ENCODE data around the gene CEP70. TPM values are rescaled to one million over a fixed set of nuclear protein-coding genes. Genes with fewer than 3 reads are reported as not detected.

CEP70 gene, protein sequence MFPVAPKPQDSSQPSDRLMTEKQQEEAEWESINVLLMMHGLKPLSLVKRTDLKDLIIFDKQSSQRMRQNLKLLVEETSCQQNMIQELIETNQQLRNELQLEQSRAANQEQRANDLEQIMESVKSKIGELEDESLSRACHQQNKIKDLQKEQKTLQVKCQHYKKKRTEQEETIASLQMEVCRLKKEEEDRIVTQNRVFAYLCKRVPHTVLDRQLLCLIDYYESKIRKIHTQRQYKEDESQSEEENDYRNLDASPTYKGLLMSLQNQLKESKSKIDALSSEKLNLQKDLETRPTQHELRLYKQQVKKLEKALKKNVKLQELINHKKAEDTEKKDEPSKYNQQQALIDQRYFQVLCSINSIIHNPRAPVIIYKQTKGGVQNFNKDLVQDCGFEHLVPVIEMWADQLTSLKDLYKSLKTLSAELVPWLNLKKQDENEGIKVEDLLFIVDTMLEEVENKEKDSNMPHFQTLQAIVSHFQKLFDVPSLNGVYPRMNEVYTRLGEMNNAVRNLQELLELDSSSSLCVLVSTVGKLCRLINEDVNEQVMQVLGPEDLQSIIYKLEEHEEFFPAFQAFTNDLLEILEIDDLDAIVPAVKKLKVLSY
- 85.6 TPM for total RNA-seq

DNA sequence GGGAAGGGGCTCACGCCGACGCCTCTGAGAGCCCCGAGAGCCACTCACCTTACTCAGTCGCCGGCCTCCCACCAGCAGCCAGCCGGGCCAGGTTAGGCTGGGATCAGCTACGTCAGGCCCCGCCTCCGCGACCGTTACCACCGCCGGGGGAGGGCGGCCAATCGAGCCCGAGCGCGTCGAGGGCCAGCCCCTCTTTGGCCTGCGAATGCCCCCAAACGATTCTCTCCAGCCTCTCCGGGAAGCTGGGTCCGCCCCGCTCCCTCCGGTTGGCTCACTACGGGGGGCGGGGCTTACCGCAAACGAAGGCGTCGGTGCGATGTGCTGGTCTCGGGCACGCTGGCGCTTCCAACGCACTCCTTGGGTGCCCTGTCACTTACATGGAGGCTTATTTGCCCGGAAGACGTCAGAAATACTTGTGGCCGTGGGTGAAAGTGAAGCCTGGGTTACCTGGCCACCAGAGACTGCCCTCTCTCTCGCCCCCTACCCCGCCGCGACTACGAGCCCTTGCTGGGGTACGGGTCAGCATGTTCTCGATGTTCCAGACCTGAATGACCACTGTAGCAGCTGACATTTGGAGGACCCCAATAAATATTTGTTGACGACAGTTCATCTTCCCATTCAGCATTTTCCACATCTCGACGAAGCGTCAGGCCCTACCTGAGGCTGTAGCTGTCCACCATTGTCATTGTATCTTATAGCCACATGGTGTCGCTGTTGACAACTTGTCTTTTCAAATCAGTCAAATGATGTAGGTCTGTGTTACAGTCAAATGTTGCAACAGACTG is at the start of gene CEP70:
CEP70 (minus strand) TSS at position 111 of the 785 bp plus-strand sequence. CDS start 21,333 bp downstream, outside the sequence.

DNA sequence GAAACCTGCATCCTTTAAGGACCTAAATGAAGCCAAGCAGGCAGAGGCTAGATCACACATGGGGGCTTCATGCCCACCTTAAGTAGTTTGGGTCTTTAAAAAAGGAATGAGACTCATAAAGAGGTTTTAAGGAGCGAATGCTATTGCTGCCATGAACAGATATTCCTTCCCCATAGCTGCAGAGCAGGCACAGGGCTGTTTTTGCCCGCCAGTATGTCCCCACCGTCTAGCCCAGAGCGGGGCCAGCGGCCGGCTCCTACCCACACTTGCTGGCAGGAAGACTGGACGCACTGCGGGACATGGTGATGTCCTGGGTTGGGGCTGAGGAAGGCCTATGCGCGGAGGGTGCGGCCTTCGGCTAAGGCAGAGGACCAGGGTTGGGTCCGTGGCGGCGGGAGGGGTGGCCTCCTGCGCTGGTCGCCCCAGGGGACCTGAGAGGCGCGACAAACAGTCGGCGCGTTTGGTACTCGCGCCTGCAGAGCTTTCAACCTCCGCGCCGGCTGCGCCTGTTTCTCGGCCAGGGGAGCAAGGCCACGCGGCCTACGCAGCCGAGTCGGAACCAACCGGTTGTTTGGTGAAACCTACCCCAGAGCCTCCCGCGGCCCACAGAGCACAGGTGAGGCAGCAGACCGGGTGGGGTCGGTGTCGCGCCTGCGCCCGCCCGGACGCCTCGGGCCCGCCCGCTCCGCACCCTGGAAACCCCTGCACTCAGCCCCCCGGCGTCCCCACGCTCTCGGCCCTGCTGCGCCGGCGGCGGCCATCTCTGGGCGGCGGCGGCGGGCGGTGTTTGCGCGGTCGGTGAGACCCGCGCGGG is 14.5 kb upstream of the CEP70 start, which contains the start of gene FAIM:
FAIM (plus strand) TSS at position 450 of the 814 bp plus-strand sequence. CDS start 10,956 bp downstream, outside the sequence.

Other genes starting within 250 kb of the CEP70 start
- 30.2 TPM for gene MRAS, start 245.7 kb downstream of the CEP70 start, total RNA-seq
- 3.6 TPM for gene ESYT3, start 159.6 kb downstream of the CEP70 start, total RNA-seq
- gene FAIM, start 14.5 kb upstream of the CEP70 start, total RNA-seq: 18.6 TPM
- 39.1 TPM for gene PIK3CB, start 240.7 kb upstream of the CEP70 start, total RNA-seq